Loucy (cell line): ENCODE measurements around the gene RET.
"Not testable (repeated sequence)": the region's sequence is repeated elsewhere in the genome, so short reads cannot be mapped to it uniquely, and the experiment has no call there.

Experiments used
- H2AFZ ChIP-seq: fragments of 200-600 bp; sonication (generic); 2 replicates; pipeline ENCODE4 v1.6.0; 2016; ENCODE audit warnings: antibody characterized with exemption, mild to moderate bottlenecking, low read length, moderate library complexity
- H3F3A ChIP-seq: fragments of 200-600 bp; 2 replicates; pipeline ENCODE4 v1.6.0; 2016; ENCODE audit warnings: antibody characterized with exemption, low read depth, mild to moderate bottlenecking
- H3K27me3 ChIP-seq: fragments of 200-600 bp; sonication (generic); 2 replicates; pipeline ENCODE4 v1.6.1; 2014; ENCODE audit warnings: low read length, mild to moderate bottlenecking; ENCODE audit not compliant: insufficient read depth, poor library complexity, severe bottlenecking
- H3K36me3 ChIP-seq: fragments of 200-600 bp; sonication (generic); 2 replicates; pipeline ENCODE4 v1.6.1; 2016; ENCODE audit warnings: low read length; ENCODE audit not compliant: insufficient read depth
- H3K4me1 ChIP-seq: fragments of 200-600 bp; sonication (generic); 2 replicates; pipeline ENCODE4 v1.5.1; 2014; ENCODE audit warnings: low read length, mild to moderate bottlenecking; ENCODE audit not compliant: insufficient read depth, poor library complexity, severe bottlenecking
- H3K4me2 ChIP-seq: fragments of 200-600 bp; sonication (generic); 2 replicates; pipeline ENCODE4 v1.6.0; 2014; ENCODE audit warnings: antibody characterized with exemption, low read length, low read depth, mild to moderate bottlenecking; ENCODE audit not compliant: poor library complexity, severe bottlenecking
- H3K4me3 ChIP-seq: fragments of 200-600 bp; sonication (generic); 2 replicates; pipeline ENCODE4 v1.5.1; 2014; ENCODE audit warnings: low read length, mild to moderate bottlenecking, mixed read lengths; ENCODE audit not compliant: poor library complexity, severe bottlenecking
- H3K79me2 ChIP-seq: fragments of 200-600 bp; sonication (generic); 2 replicates; pipeline ENCODE4 v1.6.1; 2014; ENCODE audit warnings: low read length; ENCODE audit not compliant: insufficient read depth
- H3K9ac ChIP-seq: fragments of 200-600 bp; sonication (generic); 2 replicates; pipeline ENCODE4 v1.6.0; 2014; ENCODE audit warnings: mild to moderate bottlenecking, low read depth, low read length, moderate library complexity; ENCODE audit not compliant: poor library complexity, severe bottlenecking
- H3K9me2 ChIP-seq: fragments of 200-600 bp; sonication (generic); replicated peaks from 2 replicates; pipeline ENCODE4 v1.6.1; 2016; ENCODE audit warnings: low read depth, low read length, mixed read lengths
- H3K9me3 ChIP-seq: fragments of 200-600 bp; sonication (generic); 2 replicates; pipeline ENCODE4 v1.6.1; 2014; ENCODE audit warnings: mild to moderate bottlenecking, antibody characterized with exemption, low read length, low read depth; ENCODE audit not compliant: insufficient read depth
- H4K20me1 ChIP-seq: fragments of 200-600 bp; sonication (generic); 2 replicates; pipeline ENCODE4 v1.6.0; 2014; ENCODE audit warnings: antibody characterized with exemption, low read length, mild to moderate bottlenecking; ENCODE audit not compliant: insufficient read depth, poor library complexity, severe bottlenecking
- EZH2phosphoT487 ChIP-seq: fragments of 200-600 bp; IDR thresholded peaks from 2 replicates; pipeline ENCODE4 v1.6.1; 2018; ENCODE audit warnings: antibody characterized with exemption, mild to moderate bottlenecking, moderate library complexity, borderline replicate concordance
- TF ChIP-seq, protein P1 (sequence below): fragments of 200-600 bp; sonication (generic); conservative IDR thresholded peaks from 2 replicates; pipeline ENCODE4 v1.5.1; 2014; ENCODE audit warnings: mild to moderate bottlenecking, antibody characterized with exemption, low read length

RET gene

DNA sequence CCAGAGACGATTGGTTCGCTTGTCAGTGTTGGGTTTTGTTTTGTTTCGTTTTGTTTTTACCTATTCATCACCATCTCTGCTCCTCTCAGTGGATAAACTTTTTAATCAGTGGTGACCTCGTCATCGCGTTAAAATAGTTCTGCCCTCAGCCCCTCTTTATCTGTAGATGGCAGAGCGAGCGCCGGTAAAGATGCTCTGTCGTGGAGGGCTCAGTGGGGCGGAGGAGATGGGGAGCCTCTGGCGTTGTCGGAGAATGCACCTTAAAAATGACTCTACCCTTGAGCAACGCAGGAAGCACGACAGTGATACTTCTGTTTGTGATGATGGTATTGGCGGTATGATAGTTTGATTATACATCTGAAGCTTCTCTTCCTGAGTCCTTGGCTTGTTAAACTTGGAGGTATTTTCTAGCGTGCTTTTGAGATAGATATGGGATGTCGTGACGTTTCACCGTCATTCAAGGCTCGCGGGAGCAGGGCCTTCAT, 61.9 kb downstream of the RET start:
- H3K27me3 ChIP-seq: no peaks in the 10 kb centered on the region
- peak overlapping the region; percentile 75 for H3K9ac ChIP-seq
- peaks cover 54% of the 10 kb centered on the region for H4K20me1 ChIP-seq
- peak overlapping the region; percentile 88 for H3K4me2 ChIP-seq
- H2AFZ ChIP-seq: peak overlapping the region; percentile 1; the same call in 1 of the 2 replicates
- peaks cover 62% of the 10 kb centered on the region for H3K4me1 ChIP-seq
- H3K4me3 ChIP-seq: peak overlapping the region; percentile 83
- H3F3A ChIP-seq: no peaks in the 10 kb centered on the region
- H3K9me3 ChIP-seq: no peaks in the 10 kb centered on the region
- no peaks in the 10 kb centered on the region for H3K36me3 ChIP-seq
- H3K9me2 ChIP-seq: no peaks in the 10 kb centered on the region
- no peak for TF ChIP-seq EZH2phosphoT487
- TF ChIP-seq, protein P1, sequence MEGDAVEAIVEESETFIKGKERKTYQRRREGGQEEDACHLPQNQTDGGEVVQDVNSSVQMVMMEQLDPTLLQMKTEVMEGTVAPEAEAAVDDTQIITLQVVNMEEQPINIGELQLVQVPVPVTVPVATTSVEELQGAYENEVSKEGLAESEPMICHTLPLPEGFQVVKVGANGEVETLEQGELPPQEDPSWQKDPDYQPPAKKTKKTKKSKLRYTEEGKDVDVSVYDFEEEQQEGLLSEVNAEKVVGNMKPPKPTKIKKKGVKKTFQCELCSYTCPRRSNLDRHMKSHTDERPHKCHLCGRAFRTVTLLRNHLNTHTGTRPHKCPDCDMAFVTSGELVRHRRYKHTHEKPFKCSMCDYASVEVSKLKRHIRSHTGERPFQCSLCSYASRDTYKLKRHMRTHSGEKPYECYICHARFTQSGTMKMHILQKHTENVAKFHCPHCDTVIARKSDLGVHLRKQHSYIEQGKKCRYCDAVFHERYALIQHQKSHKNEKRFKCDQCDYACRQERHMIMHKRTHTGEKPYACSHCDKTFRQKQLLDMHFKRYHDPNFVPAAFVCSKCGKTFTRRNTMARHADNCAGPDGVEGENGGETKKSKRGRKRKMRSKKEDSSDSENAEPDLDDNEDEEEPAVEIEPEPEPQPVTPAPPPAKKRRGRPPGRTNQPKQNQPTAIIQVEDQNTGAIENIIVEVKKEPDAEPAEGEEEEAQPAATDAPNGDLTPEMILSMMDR: 0 out of 2 replicates have a peak, but pooled peaks have one; percentile 15
- H3K79me2 ChIP-seq: peaks cover 77% of the 10 kb centered on the region

DNA sequence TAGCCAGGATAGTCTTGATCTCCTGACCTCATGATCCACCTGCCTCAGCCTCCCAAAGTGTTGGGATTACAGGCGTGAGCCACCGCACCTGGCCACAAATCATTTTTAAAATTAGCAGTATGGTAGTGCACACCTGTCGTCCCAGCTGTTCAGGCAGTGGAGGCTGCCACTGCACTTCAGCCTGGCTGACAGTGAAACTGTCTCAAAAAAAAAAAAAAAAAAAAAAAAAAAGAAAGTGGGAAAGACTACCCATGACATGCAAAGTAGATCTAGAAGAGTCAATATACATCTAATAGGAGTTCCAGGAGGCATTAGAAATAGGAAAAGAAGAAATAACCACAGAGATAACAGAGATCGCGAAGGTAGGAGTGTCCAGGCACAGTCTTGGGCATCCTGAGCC, 64.6 kb downstream of the RET start:
- no peaks in the 10 kb centered on the region for H3K9me2 ChIP-seq
- peaks cover 94% of the 10 kb centered on the region for H3K79me2 ChIP-seq
- H3K4me3 ChIP-seq: peak overlapping the region; percentile 52
- no peaks in the 10 kb centered on the region for H3K36me3 ChIP-seq
- H3K4me2 ChIP-seq: peak overlapping the region; percentile 88
- H3K4me1 ChIP-seq: peaks cover 64% of the 10 kb centered on the region
- peak overlapping the region; percentile 46 for H3K9ac ChIP-seq
- H4K20me1 ChIP-seq: peaks cover 75% of the 10 kb centered on the region
- no peak overlapping the region for H2AFZ ChIP-seq
- no peaks in the 10 kb centered on the region for H3F3A ChIP-seq
- H3K9me3 ChIP-seq: no peaks in the 10 kb centered on the region
- TF ChIP-seq, protein P1: no peak
- TF ChIP-seq EZH2phosphoT487: no peak
- H3K27me3 ChIP-seq: no peaks in the 10 kb centered on the region

GRCh38 chr10:43145311-43145710, 68.4 kb downstream of the RET start:
- Histone ChIP-seq H3K4me1 (peaks cover 42% of the 10 kb centered on the region), H2AFZ (no peak overlapping the region), H4K20me1 (peaks cover 48% of the 10 kb centered on the region), H3K79me2 (peaks cover 95% of the 10 kb centered on the region), H3F3A (no peaks in the 10 kb centered on the region), H3K9ac (no peak overlapping the region), H3K36me3 (no peaks in the 10 kb centered on the region; the same call in 1 of the 2 replicates), H3K9me2 (no peaks in the 10 kb centered on the region), H3K4me2 (no peak overlapping the region), H3K27me3 (no peaks in the 10 kb centered on the region), H3K4me3 (no peak overlapping the region), H3K9me3 (peaks cover 11% of the 10 kb centered on the region)
- TF ChIP-seq, protein P1: no peak
- TF ChIP-seq EZH2phosphoT487: no peak

- not testable (repeated sequence) for H3K9ac ChIP-seq, H3K9me2 ChIP-seq, H3F3A ChIP-seq, H3K27me3 ChIP-seq, H3K36me3 ChIP-seq, H3K4me3 ChIP-seq, H3K4me2 ChIP-seq, H2AFZ ChIP-seq
- Histone ChIP-seq H3K4me1 (peaks cover 37% of the 10 kb centered on the region), H3K79me2 (peaks cover 95% of the 10 kb centered on the region), H4K20me1 (peaks cover 44% of the 10 kb centered on the region), H3K9me3 (peaks cover 11% of the 10 kb centered on the region)
Observed at GRCh38 chr10:43145936-43146335, 69.1 kb downstream of the RET start.
